ENCODE data around the gene LHX1. TPM values are rescaled to one million over a fixed set of nuclear protein-coding genes. Genes with fewer than 3 reads are reported as not detected.

The LHX1 gene
- total and polyA plus RNA-seq, 4 donors = not detected

DNA sequence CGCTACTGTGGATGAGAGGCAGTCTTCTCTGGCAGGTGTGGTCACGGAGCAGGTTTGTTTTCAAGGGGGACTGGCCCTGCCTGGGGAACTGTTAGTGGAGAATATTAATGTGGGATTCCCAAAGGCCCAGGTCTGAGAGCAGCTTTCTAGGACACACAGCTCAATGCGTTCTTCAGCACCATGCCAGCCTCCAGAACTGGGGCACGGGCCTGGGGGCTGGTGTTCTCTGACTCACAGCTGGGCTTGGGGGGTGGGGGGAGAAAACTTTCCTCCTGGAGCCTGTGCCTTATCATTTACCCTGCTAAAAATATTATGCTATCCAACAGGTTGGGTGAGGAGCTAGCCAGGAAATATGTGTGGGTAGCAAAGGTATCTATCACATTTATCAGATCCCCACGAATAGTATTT lies 13.5 kb upstream of the LHX1 start:
- Histone ChIP-seq H3K9ac (ENCODE audit: insufficient read depth in 1 of 2, low read length in 2 of 2) (no peak overlapping the region), H3K4me3 (no peak overlapping the region), H3K4me1 (ENCODE audit: control insufficient read depth in 5 of 5, insufficient read depth in 5 of 5, low read length in 5 of 5) (peaks cover 0 to 19% (median 3%) of the 10 kb centered on the region in 5 donors), H3K27me3 (ENCODE audit: control insufficient read depth in 3 of 3, insufficient read depth in 3 of 3, low read length in 2 of 3) (peaks cover under 1 to 48% (median 38%) of the 10 kb centered on the region in 3 donors), H3K27ac (ENCODE audit: low read depth in 1 of 2, low read length in 1 of 2) (no peak overlapping the region), H3K36me3 (ENCODE audit: control insufficient read depth in 4 of 4, insufficient read depth in 4 of 4, low read length in 4 of 4) (no peaks in the 10 kb centered on the region), H3K9me3 (ENCODE audit: control insufficient read depth in 4 of 4, insufficient read depth in 3 of 4, low read length in 3 of 4) (no peaks in the 10 kb centered on the region)
- DNase-seq (no peak), ATAC-seq (ENCODE audit: insufficient read depth, low FRiP score) (no peak)
- 69 to 81% methylated on average over 5 of the region's 5 CpGs for WGBS, 2 donors
- TF ChIP-seq, protein P1, sequence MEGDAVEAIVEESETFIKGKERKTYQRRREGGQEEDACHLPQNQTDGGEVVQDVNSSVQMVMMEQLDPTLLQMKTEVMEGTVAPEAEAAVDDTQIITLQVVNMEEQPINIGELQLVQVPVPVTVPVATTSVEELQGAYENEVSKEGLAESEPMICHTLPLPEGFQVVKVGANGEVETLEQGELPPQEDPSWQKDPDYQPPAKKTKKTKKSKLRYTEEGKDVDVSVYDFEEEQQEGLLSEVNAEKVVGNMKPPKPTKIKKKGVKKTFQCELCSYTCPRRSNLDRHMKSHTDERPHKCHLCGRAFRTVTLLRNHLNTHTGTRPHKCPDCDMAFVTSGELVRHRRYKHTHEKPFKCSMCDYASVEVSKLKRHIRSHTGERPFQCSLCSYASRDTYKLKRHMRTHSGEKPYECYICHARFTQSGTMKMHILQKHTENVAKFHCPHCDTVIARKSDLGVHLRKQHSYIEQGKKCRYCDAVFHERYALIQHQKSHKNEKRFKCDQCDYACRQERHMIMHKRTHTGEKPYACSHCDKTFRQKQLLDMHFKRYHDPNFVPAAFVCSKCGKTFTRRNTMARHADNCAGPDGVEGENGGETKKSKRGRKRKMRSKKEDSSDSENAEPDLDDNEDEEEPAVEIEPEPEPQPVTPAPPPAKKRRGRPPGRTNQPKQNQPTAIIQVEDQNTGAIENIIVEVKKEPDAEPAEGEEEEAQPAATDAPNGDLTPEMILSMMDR (IDR thresholded peaks at IDR 0.05; ENCODE audit: control extremely low read depth, extremely low read depth) = no peak

DNA sequence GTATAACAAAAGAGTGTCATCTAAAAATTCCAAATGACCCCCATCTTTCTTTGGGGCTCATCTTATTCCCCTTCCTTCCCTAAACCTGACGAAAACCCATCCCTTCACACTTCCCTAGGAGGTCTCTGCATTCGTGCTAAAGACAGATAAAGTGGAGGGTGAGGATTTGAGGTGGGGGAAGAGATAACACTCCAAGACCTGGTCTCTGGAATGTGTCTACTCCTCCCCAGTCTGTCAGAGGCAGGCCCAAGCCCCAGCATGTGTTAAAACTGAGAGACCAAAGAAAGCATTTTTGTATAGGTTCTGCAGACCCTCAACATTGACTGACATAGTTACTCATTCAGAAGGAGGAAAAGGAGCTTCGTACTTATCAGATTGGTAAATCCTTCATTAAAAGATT lies 11.0 kb upstream of the LHX1 start:
- Histone ChIP-seq H3K4me1 (ENCODE audit: control insufficient read depth in 5 of 5, insufficient read depth in 5 of 5, low read length in 5 of 5) (peaks cover 0 to 11% (median 3%) of the 10 kb centered on the region in 5 donors), H3K9ac (ENCODE audit: insufficient read depth in 1 of 2, low read length in 2 of 2) (no peak overlapping the region), H3K27ac (ENCODE audit: low read depth in 1 of 2, low read length in 1 of 2) (no peak overlapping the region), H3K9me3 (ENCODE audit: control insufficient read depth in 4 of 4, insufficient read depth in 3 of 4, low read length in 3 of 4) (no peaks in the 10 kb centered on the region), H3K27me3 (ENCODE audit: control insufficient read depth in 3 of 3, insufficient read depth in 3 of 3, low read length in 2 of 3) (peaks cover 0 to 63% (median 57%) of the 10 kb centered on the region in 3 donors), H3K36me3 (ENCODE audit: control insufficient read depth in 4 of 4, insufficient read depth in 4 of 4, low read length in 4 of 4) (no peaks in the 10 kb centered on the region), H3K4me3 (no peak overlapping the region)
- DNase-seq (no peak), ATAC-seq (ENCODE audit: insufficient read depth, low FRiP score) (no peak)
- TF ChIP-seq, protein P1 (IDR thresholded peaks at IDR 0.05; ENCODE audit: control extremely low read depth, extremely low read depth) = no peak
- WGBS, 2 donors = 71 to 76% methylated on average over 3 of the region's 3 CpGs

DNA sequence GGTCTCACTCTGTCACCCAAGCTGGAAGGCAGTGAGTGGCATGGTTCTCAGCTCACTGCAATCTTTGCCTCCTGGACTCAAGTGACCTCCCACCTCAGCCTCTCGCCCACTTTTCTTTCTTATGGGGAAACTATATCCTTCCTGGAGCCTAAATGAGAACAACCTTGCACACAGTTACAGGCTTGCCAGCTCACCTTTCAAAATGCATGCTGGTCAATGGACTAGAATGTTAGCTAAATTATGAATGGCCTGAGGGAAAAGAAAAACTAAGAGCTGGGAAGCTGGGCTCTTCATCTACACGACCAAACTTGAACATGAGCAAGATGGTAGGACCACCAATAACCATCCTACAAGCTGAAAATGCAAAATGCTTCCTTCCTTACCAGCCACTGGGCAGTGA lies 10.6 kb upstream of the LHX1 start:
- Histone ChIP-seq H3K27me3 (ENCODE audit: control insufficient read depth in 3 of 3, insufficient read depth in 3 of 3, low read length in 2 of 3) (peaks cover 0 to 63% (median 58%) of the 10 kb centered on the region in 3 donors), H3K27ac (ENCODE audit: low read depth in 1 of 2, low read length in 1 of 2) (no peak overlapping the region), H3K9me3 (ENCODE audit: control insufficient read depth in 4 of 4, insufficient read depth in 3 of 4, low read length in 3 of 4) (no peaks in the 10 kb centered on the region), H3K9ac (ENCODE audit: insufficient read depth in 1 of 2, low read length in 2 of 2) (no peak overlapping the region), H3K36me3 (ENCODE audit: control insufficient read depth in 4 of 4, insufficient read depth in 4 of 4, low read length in 4 of 4) (no peaks in the 10 kb centered on the region), H3K4me1 (ENCODE audit: control insufficient read depth in 5 of 5, insufficient read depth in 5 of 5, low read length in 5 of 5) (peaks cover 0 to 15% (median 5%) of the 10 kb centered on the region in 5 donors), H3K4me3 (no peak overlapping the region)
- WGBS, 2 donors = 74 to 76% methylated on average over 2 of the region's 2 CpGs
- ATAC-seq (ENCODE audit: insufficient read depth, low FRiP score) (no peak), DNase-seq (no peak)
- TF ChIP-seq, protein P1 (IDR thresholded peaks at IDR 0.05; ENCODE audit: control extremely low read depth, extremely low read depth) = no peak
